GM18508 (cell line): ENCODE measurements around the gene CIBAR2.

Source experiments
- ATAC-seq: cut with Tn5 transposase; IDR thresholded peaks from one replicate; pipeline ENCODE4 v1.9.1; 2021; ENCODE audit warnings: moderate number of reproducible peaks; ENCODE audit not compliant: insufficient read depth, unreplicated experiment

CIBAR2 gene

DNA sequence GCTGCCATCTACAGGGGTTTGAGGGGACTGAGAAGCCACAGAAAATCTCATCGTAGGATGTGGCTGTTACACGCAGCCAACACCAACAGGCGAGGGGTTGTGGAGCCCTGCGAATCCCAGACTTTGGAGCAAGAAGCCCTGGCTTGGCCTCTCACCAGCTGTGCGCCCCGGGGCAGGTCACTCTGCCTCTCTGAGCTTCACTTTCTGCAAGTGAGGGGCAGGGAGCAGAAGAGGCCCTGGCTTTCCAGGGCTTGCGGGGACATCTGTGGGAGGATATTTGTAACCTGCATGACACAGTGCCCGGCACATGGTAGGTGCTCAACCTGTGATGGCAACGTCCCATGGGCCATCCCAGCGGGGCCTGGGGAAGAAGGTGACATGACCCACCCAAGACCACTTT, 32.9 kb upstream of the CIBAR2 start:
- ATAC-seq, result no peak

GRCh38 chr16:85144026-85144915, 32.0 kb upstream of the CIBAR2 start:
- ATAC-seq, result no peak

DNA sequence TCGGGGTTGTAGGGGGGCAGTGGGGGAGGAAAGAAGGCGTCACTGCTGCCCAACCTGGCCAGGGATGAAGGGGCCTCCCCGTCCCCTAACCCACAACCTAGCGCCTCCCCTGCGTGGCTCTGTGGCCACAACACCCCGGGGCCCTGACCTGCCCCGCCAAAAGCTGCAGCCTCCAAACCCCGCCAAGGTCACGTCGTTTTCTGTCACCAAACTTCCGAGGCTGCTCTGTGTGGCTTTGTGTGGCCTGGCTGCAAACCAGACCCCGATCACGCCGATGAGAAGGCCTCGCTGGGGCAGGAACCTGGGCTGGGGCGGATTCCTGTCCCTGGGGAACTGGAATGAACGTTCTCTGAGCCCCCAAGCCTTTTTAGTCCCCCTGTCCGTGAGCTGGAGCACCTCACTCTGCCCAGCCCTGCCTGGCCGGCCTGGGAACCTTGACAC, 30.5 kb upstream of the CIBAR2 start:
- no peak for ATAC-seq

- ATAC-seq, result no peak
Observed at GRCh38 chr16:85142129-85142513, 29.8 kb upstream of the CIBAR2 start.

DNA sequence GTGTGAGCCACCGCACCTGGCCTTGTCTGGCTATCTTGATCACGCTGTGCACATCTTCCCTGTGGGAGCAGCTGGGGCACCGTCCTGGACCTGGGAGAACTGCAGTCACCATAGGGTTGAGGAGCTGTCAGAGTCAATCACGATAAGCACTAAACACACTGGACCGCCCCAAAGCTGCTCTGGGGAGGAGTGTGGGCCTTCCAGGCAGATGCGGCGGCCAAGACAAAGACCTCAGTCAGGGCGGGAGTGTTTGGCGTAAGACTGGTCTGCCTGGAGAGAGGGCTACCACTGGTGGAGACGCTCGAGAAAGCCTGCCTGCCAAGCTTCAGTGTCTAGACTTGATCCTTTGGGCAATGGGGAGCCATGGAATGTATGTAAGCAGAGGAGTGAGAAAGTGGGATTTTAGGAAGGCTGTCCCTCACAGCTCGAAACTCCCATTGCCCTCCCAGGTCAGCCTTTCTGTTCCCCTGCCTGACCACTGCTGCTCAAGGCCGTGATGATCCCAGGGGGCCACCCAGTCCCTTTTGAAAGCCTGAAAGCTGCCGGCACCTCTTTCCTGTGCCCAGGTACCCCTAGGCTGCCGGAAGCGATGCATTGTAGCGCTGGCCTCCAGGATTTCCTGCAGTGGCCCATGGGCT, 29.3 kb upstream of the CIBAR2 start:
- ATAC-seq, result no peak

- no peak for ATAC-seq
Observed at GRCh38 chr16:85140455-85141012, 28.3 kb upstream of the CIBAR2 start.

DNA sequence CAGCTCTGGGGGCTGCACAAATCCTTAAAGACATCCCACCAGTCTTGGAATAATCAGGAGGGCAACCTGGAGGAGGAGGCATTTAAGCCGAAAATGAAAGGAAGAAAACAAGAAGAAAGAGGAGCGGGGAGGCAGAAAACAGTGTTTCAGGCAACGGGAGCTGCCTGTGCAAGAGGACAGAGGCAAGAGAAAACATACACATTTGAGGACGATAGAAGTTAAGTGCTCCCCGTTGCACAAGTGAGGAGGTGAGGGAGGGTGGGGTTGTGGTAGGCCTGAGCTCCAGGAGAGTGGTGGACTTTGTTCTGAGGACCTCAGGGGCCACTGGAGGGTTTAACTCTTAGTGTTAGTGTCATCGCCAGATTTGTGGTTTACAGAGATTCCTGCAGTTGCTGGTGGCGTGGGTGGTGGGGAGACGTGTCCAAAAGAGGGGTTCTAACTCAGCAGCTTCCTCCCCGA, 27.6 kb upstream of the CIBAR2 start:
- no peak for ATAC-seq

DNA sequence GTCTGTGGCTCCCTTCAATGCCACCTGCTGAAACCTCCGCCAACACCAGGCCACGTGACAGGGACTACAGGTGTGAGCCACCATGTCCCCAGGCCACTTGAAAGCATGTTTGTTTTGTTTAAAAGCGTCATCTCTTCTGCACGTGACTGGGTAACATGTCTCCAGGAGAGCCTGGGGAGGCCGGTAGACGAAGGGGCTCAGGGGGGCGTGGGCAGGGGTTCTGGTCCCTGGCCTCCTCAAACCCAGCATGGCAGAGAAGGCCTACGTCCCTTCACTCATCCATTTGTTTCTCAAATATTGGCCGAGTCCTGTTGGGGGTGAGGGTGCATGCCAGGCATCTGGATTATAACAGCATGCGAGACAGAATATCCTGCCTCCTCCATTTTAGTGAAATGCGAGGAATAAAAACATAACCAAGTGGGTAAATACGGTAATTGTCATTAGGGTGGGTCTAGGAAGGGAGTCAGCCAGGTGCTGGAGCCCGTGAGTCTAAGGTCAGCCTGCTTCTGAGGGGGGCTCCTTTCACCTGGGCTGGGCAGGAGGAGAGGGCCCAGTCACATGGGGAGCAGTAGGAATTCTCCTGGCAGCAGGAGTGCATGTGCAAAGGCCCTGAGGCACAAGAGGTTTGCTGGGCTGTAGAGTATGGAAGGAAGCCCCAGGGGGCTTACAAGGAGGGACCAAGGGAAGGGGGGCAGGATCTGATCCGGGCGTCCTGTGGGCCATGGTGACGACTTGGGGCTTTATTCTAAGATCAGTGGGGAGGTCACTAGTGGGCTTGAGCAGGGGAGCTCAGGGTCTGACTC, 26.8 kb upstream of the CIBAR2 start:
- ATAC-seq, result no peak

- ATAC-seq, result no peak
Observed at GRCh38 chr16:85138073-85138824, 26.0 kb upstream of the CIBAR2 start.

DNA sequence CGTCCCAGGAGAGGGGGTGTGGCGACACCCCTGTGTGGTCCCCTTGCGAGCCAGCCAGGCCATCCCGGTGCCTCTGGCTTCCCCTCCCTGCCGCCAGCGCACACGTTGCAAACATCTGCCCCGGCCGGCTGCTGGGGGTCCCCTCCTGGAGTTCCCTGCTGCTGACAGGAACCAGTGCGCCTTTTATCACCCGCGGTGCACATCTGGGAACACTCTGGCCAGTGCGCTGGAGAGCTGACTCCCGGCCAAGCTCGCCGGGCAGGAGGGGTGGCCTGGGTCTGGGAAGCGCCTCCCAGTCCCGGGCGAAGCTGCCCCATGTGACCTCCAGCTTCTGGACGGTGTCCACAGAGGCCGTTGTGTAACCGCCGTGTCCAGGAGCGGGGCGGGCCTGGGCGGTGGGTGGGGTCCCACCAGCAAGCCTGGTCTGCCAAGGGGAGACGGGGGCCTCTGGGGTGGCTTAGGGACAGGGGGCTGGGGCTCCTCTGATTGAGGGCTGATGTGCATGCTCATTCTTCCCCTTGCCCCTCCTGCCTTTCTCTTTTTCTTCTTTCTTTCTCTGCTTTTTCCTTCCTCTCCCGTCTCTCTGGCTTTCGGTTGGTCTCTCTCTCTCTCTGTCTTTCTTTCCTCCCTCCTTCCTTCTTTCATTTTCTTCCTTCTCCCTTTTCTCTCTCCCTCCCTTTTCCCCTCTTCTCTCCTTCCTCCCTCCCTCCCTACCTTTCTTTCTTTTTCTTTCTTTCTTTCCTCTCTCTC, 25.2 kb upstream of the CIBAR2 start:
- no peak for ATAC-seq

- no peak for ATAC-seq
Observed at GRCh38 chr16:85136702-85137322, 24.5 kb upstream of the CIBAR2 start.

- ATAC-seq, result no peak
Observed at GRCh38 chr16:85136213-85136701, 24.0 kb upstream of the CIBAR2 start.

DNA sequence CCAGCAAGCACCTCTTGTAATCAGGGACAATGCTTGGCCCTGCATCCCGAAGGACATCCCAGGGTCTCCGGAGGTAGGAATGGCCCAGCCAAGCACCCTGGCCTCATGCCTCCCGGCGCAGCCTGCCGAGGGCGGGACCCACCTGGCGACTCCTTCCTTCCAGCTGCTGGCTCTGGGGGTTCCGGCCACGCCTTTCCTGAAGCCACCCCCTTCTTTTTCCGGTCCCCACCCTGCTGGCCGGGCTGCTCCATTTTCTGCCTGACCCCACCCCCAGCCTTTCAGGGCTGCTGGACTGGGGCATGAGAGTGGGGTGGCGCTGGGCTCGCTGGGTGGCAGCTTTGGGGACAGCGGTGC, 22.5 kb upstream of the CIBAR2 start:
- ATAC-seq, result no peak

GRCh38 chr16:85134076-85134788, 22.0 kb upstream of the CIBAR2 start:
- no peak for ATAC-seq

DNA sequence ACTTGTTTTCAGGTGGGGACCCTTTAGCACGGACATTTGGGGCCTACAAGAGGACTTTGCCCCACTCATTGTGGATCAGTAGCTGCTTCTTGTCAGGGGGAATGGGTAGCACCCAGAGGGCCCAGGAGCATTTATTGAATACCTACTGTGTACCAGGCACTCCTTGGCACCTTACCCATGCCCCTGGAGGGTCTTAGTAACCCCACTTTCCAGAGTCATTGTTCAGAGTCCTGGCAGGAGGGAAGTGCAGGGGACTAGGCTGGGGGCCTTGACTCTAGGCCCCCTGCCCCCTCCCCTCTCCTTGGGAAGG, 21.0 kb upstream of the CIBAR2 start:
- ATAC-seq, result no peak

DNA sequence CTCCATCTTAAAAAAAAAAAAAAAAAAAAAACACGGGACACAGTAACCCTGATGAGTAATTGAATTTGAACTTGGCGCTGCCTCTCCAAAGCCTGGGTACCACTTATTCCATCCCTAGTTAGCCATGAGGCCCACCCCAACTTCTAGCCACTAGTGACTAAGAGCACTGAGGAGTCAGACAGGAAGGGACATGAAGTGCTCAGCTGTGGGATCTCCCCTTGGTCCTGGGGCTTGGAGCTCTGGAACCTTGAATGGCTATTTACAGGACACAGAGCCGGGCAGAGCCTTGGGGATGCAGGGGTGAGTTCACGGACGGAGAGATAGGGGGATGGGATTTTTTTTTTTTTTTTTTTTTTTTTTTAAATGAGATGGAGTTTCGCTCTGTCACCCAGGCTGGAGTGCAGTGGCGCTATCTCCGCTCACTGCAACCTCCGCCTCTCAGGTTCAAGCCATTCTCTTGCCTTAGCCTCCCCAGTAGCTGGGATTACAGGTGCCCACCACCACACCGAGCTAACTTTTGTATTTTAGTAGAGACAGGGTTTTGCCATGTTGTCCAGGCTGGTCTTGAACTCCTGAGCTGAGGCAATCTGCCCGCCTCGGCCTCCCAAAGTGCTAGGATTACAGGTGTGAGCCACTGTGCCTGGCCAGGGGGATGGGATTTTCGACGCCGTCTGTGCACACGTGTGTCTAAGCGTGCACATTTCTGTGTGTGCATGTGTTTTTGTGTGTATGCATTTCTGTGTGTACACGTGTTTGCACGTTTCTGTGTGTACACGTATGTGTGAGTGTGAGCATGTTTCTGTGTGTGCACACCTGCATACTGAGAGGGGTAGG, 20.4 kb upstream of the CIBAR2 start:
- ATAC-seq, result no peak

DNA sequence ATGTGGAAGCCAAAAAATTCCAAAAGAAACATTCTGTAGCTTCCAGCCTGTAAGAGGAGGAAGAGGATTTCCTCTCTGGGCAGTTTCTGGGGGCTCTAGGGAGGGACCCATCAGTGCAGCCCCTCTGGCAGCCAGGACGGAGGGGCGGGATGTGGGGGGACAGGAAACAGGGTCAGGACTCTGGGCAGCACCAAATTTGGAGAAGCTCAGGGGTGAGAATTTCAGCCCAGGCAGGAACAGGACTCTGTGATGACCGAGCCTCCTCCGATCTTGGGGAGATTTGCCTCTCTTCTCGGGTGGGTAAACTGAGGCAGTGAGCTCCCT, 18.4 kb upstream of the CIBAR2 start:
- no peak for ATAC-seq
